HepG2 (cell line): ENCODE data around the gene GJA10. TPM values are rescaled to one million over a fixed set of nuclear protein-coding genes. Genes with fewer than 3 reads are reported as not detected.

Source experiments
- ATAC-seq: fragments of 200-7000 bp; cut with Tn5 transposase; 3 replicates; pipeline ENCODE4 v1.9.1; 2020; ENCODE audit warnings: mild to moderate bottlenecking, moderate library complexity
- BruUV-seq: library from RNA; stranded (reverse); fragments of 400-500 nt; replicated peaks from 2 replicates; lab custom pipeline; 2021; lab: Mats Ljungman, UMichigan
- CTCF ChIA-PET: fragments of 300-600 bp; formaldehyde crosslinking; extraction: SDS; loops from one replicate; lab custom pipeline; 2021; ENCODE audit warnings: low total read pairs, inconsistent platforms, low intra/inter-chr PET ratio; lab: Yijun Ruan, JAX
- POLR2A ChIA-PET: fragments of 350-600 bp; sonication (Branson Sonifier 250); formaldehyde crosslinking; loops from one replicate; lab custom pipeline; 2020; ENCODE audit warnings: antibody characterized with exemption, inconsistent platforms; lab: Yijun Ruan, JAX
- DNase-seq: peaks from one replicate; pipeline ENCODE4 v3.0.0-alpha.2; 2015; ENCODE audit warnings: low spot score
- FAIRE-seq: peaks from 3 replicates; lab custom pipeline; 2011; peaks lifted over from hg19 to GRCh38; lab: Jason Lieb, UNC
- H2AFZ ChIP-seq: one replicate; pipeline ENCODE4 v1.6.1; 2011; ENCODE audit warnings: low read length, inconsistent platforms
- H3K27ac ChIP-seq: fragments of 300-600 bp; 3 replicates; pipeline ENCODE4 v1.8.0; 2011; ENCODE audit warnings: mixed run types, mild to moderate bottlenecking, mixed read lengths, low read length, inconsistent platforms; ENCODE audit not compliant: insufficient read depth; ENCODE audit errors: extremely low read length
- H3K27me3 ChIP-seq, 2 experiments: fragments of 200-600 bp in 1 of 2; 2 replicates in 1 of 2; 3 replicates in 1 of 2; pipeline versions ENCODE4 v1.6.0 to v1.8.0; 2011; ENCODE audit warnings: low read length in 2 of 2, mild to moderate bottlenecking in 2 of 2, moderate library complexity in 2 of 2, inconsistent platforms in 1 of 2; ENCODE audit not compliant: insufficient read depth in 2 of 2, control insufficient read depth in 1 of 2
- H3K36me3 ChIP-seq, 2 experiments: fragments of 200-600 bp in 1 of 2; replicated peaks in 1 of 2; 2 replicates in 1 of 2; 3 replicates in 1 of 2; pipeline versions ENCODE4 v1.5.1 to v1.8.0; 2011; ENCODE audit warnings: low read length in 2 of 2, inconsistent platforms in 1 of 2; ENCODE audit not compliant: insufficient read depth in 2 of 2, control insufficient read depth in 1 of 2
- H3K4me1 ChIP-seq: 2 replicates; pipeline ENCODE4 v1.5.1; 2012; ENCODE audit warnings: low read length, inconsistent platforms; ENCODE audit not compliant: insufficient read depth
- H3K4me2 ChIP-seq: 2 replicates; pipeline ENCODE4 v1.6.0; 2011; ENCODE audit warnings: low read depth, low read length, inconsistent platforms
- H3K4me3 ChIP-seq, 3 experiments: fragments of 200-600 bp in 1 of 3; sonication (generic), shearing (Covaris generic) in 1 of 3; replicated peaks in 1 of 3; 2 replicates each; pipeline ENCODE4 v1.5.1; 2011 to 2016; ENCODE audit warnings: low read length in 3 of 3, inconsistent platforms in 2 of 3, low read depth in 2 of 3, mild to moderate bottlenecking in 2 of 3, control low read depth in 1 of 3, mixed read lengths in 1 of 3; ENCODE audit not compliant: insufficient read depth in 1 of 3
- H3K79me2 ChIP-seq: one replicate; pipeline ENCODE4 v1.6.1; 2011; ENCODE audit warnings: low read length, inconsistent platforms; ENCODE audit not compliant: insufficient read depth
- H3K9ac ChIP-seq: 2 replicates; pipeline ENCODE4 v1.6.0; 2011; ENCODE audit warnings: mild to moderate bottlenecking, low read depth, low read length, inconsistent platforms; ENCODE audit not compliant: insufficient read depth
- H3K9me3 ChIP-seq: 2 replicates; pipeline ENCODE4 v1.5.1; 2012; ENCODE audit warnings: mild to moderate bottlenecking, low read length
- H4K20me1 ChIP-seq: 2 replicates; pipeline ENCODE4 v1.6.0; 2011; ENCODE audit warnings: inconsistent platforms, mild to moderate bottlenecking, low read length, moderate library complexity; ENCODE audit not compliant: insufficient read depth
- FOSL1 ChIP-seq: sonication (generic); formaldehyde crosslinking; IDR thresholded peaks from 2 replicates; pipeline ENCODE4 v1.9.0; 2021; ENCODE audit warnings: missing genetic modification reagents, borderline replicate concordance
- STAT5B ChIP-seq: sonication (generic); formaldehyde crosslinking; IDR thresholded peaks from 2 replicates; pipeline ENCODE4 v1.4.0; 2020; ENCODE audit warnings: missing genetic modification reagents
- ZC3H4 ChIP-seq: sonication (generic); formaldehyde crosslinking; IDR thresholded peaks from 2 replicates; pipeline ENCODE4 v1.4.0; 2020; ENCODE audit warnings: missing genetic modification reagents, borderline replicate concordance
- ZNF160 ChIP-seq: sonication (generic); formaldehyde crosslinking; IDR thresholded peaks from 2 replicates; pipeline ENCODE4 v1.8.0; 2022; ENCODE audit warnings: mild to moderate bottlenecking, inconsistent platforms, missing genetic modification reagents
- ZNF207 ChIP-seq: fragments of 450-650 bp; IDR thresholded peaks from 2 replicates; pipeline ENCODE4 v1.6.1; 2016; ENCODE audit warnings: antibody characterized with exemption, borderline replicate concordance
- ZNF382 ChIP-seq: sonication (generic); formaldehyde crosslinking; IDR thresholded peaks from 2 replicates; pipeline ENCODE4 v1.5.0; 2020; ENCODE audit warnings: missing genetic modification reagents, mild to moderate bottlenecking, borderline replicate concordance
- ZNF546 ChIP-seq: sonication (generic); formaldehyde crosslinking; conservative IDR thresholded peaks from 2 replicates; pipeline ENCODE4 v1.8.1; 2023; ENCODE audit warnings: mild to moderate bottlenecking, missing genetic modification reagents
- WGBS: methylation state at CpG from one replicate; pipeline ENCODE4 v1.1.6; 2017; ENCODE audit warnings: low lambda C conversion rate; 5-methylcytosine and 5-hydroxymethylcytosine counted together
- in situ Hi-C: cut with HindIII; loops from 2 replicates; pipeline ENCODE4 v1.10.0; 2017; ENCODE audit warnings: low pct_unique_long_range_greater_than_20kb; ENCODE audit not compliant: extremely low pct_ligation_motif_present
- intact Hi-C: fragments of 100-400 bp; cut with micrococcal nuclease; formaldehyde crosslinking; loops from one replicate; pipeline ENCODE4 v1.10.0; 2022; ENCODE audit not compliant: unreplicated experiment
- polyA plus RNA-seq, 8 experiments: library from polyadenylated mRNA; depleted of rRNA in 3 of 8; stranded (reverse) in 7 of 8; unstranded in 1 of 8; fragments of >200 nt; fragmentation: Illumina TruSeq in 4 of 8; extraction: Trizol in 4 of 8; gene quantifications; 2 replicates each; pipeline versions ENCODE4 v1.2.1 to v1.2.3, GENCODE V29; 2011 to 2016; ENCODE audit warnings: low read depth in 4 of 8, missing spikeins in 1 of 8, mixed read lengths in 1 of 8; ENCODE audit not compliant: insufficient read depth in 1 of 8
- total RNA-seq, 5 experiments: library from RNA; depleted of rRNA; stranded (reverse); fragments of >200 nt; fragmentation: Illumina TruSeq; extraction: Trizol; gene quantifications; 2 replicates each; pipeline ENCODE4 v1.2.3, GENCODE V29; 2016; ENCODE audit warnings: low read depth in 1 of 5

Gene GJA10
- total and polyA plus RNA-seq, 2 of the 13 experiments (the other 11 are each of a cell fraction or from before 2014, with no cell fraction given): not detected

DNA sequence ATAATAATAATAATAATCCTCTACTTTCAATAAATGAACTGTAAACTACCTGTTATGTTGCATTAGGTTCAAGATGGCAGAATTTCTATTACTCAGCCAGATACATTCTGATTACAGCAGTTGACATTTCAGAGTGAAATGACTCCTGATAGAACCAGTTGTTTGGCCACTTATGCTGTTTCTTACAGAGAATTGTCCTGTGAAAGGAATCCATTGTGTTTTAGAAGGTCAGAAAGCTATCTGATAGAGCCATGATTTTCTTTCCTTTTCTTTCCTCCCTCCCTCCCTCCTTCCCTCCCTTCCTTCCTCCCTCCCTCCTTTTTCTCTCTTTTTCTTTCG lies 16.6 kb downstream of the GJA10 start:
- FAIRE-seq (no peak), DNase-seq (no peak), ATAC-seq (no peak)
- in situ Hi-C loops: no loop called here
- H3K4me1 ChIP-seq: no peaks in the 10 kb centered on the region
- BruUV-seq: no TSS peak
- no peaks in the 10 kb centered on the region; the same call in 1 of the 2 replicates for H3K9me3 ChIP-seq
- H4K20me1 ChIP-seq: no peaks in the 10 kb centered on the region
- intact Hi-C loops: no loop called here
- H3K27ac ChIP-seq: no peak overlapping the region
- H3K4me3 ChIP-seq: no peak overlapping the region
- WGBS: 3% methylated on average over 1 of the region's 1 CpG
- POLR2A ChIA-PET: no interaction called here
- no peak overlapping the region for H3K4me2 ChIP-seq
- no peak overlapping the region for H2AFZ ChIP-seq
- no peak overlapping the region for H3K9ac ChIP-seq
- H3K79me2 ChIP-seq: no peaks in the 10 kb centered on the region
- CTCF ChIA-PET: no interaction called here
- H3K27me3 ChIP-seq: no peaks in the 10 kb centered on the region
- H3K36me3 ChIP-seq: no peaks in the 10 kb centered on the region
- TF ChIP-seq ZNF546 (CRISPR knock-in tag): no peak
- no peak for TF ChIP-seq STAT5B (CRISPR knock-in tag)
- TF ChIP-seq ZNF207: no peak

GRCh38 chr6:89916136-89916920 lies 22.1 kb downstream of the GJA10 start:
- FAIRE-seq: no peak
- 5% methylated on average over 3 of the region's 3 CpGs for WGBS
- no TSS peak for BruUV-seq

More at GRCh38 chr6:89916136-89916920, 22.1 kb downstream of the GJA10 start:
- ChIA-PET CTCF (no interaction called here), POLR2A (no interaction called here)
- Histone ChIP-seq H3K9me3 (no peaks in the 10 kb centered on the region; the same call in 1 of the 2 replicates), H3K27ac (no peak overlapping the region), H2AFZ (no peak overlapping the region), H3K27me3 (peaks cover 2 to 6% of the 10 kb centered on the region in 2 experiments; a peak in 3 of 5 replicates), H3K36me3 (no peaks in the 10 kb centered on the region)
- in situ Hi-C loops: no loop called here
- no peak for ATAC-seq
- no peak for TF ChIP-seq ZC3H4
- TF ChIP-seq ZNF382 (CRISPR knock-in tag): no peak
- peak; percentile 56; the same call in 1 of the 2 replicates for TF ChIP-seq ZNF160 (CRISPR knock-in tag)
- TF ChIP-seq FOSL1 (CRISPR knock-in tag): no peak
- TF ChIP-seq, all 625 proteins: peak for 1
- intact Hi-C loops: no loop called here
- H4K20me1 ChIP-seq: no peaks in the 10 kb centered on the region
- H3K4me1 ChIP-seq: no peaks in the 10 kb centered on the region
- no peak for DNase-seq
- no peak overlapping the region for H3K4me3 ChIP-seq
- H3K79me2 ChIP-seq: no peaks in the 10 kb centered on the region
- no peak overlapping the region for H3K4me2 ChIP-seq
- no peak overlapping the region for H3K9ac ChIP-seq
